H9 (cell line): Measurements from ENCODE around the gene SLC35D3. TPM values are rescaled to one million over a fixed set of nuclear protein-coding genes. Genes with fewer than 3 reads are reported as not detected.
"Not testable (repeated sequence)": the region's sequence is repeated elsewhere in the genome, so short reads cannot be mapped to it uniquely, and the experiment has no call there.

ENCODE experiments used
- DNase-seq: peaks from one replicate; pipeline ENCODE4 v3.0.0-alpha.2; 2017
- H2AFZ ChIP-seq: one replicate; pipeline ENCODE4 v1.6.1; 2013; ENCODE audit warnings: mild to moderate bottlenecking, low read length, control low read depth, moderate library complexity
- H2AK5ac ChIP-seq: 2 replicates; pipeline ENCODE4 v1.6.1; 2013; ENCODE audit warnings: low read length, control low read depth, mixed read lengths; ENCODE audit not compliant: insufficient read length
- H2BK120ac ChIP-seq: one replicate; pipeline ENCODE4 v1.6.1; 2013; ENCODE audit warnings: low read depth, mild to moderate bottlenecking, low read length, control low read depth, inconsistent platforms; ENCODE audit not compliant: poor library complexity, severe bottlenecking
- H2BK12ac ChIP-seq: 2 replicates; pipeline ENCODE4 v1.6.1; 2013; ENCODE audit warnings: low read length, control low read depth, mixed read lengths, low read depth; ENCODE audit not compliant: insufficient read length
- H2BK15ac ChIP-seq: 2 replicates; pipeline ENCODE4 v1.6.1; 2013; ENCODE audit warnings: low read depth, low read length, control low read depth
- H2BK20ac ChIP-seq: one replicate; pipeline ENCODE4 v1.6.1; 2013; ENCODE audit warnings: low read depth, mild to moderate bottlenecking, low read length, control low read depth, inconsistent platforms; ENCODE audit not compliant: poor library complexity, severe bottlenecking
- H2BK5ac ChIP-seq: 2 replicates; pipeline ENCODE4 v1.6.1; 2013; ENCODE audit warnings: low read length, control low read depth, mixed read lengths; ENCODE audit not compliant: insufficient read length
- H3K14ac ChIP-seq: 2 replicates; pipeline ENCODE4 v1.6.1; 2013; ENCODE audit warnings: low read length, control low read depth; ENCODE audit not compliant: insufficient read depth
- H3K18ac ChIP-seq: 2 replicates; pipeline ENCODE4 v1.6.1; 2013; ENCODE audit warnings: low read depth, mild to moderate bottlenecking, mixed read lengths, low read length, control low read depth; ENCODE audit not compliant: insufficient read length
- H3K23ac ChIP-seq: 2 replicates; pipeline ENCODE4 v1.6.1; 2013; ENCODE audit warnings: low read length, control low read depth, mixed read lengths, low read depth; ENCODE audit not compliant: insufficient read length
- H3K23me2 ChIP-seq: 2 replicates; pipeline ENCODE4 v1.6.1; 2013; ENCODE audit warnings: low read depth, mild to moderate bottlenecking, mixed read lengths, low read length, control low read depth; ENCODE audit not compliant: insufficient read length, poor library complexity, severe bottlenecking
- H3K27ac ChIP-seq: 2 replicates; pipeline ENCODE4 v1.5.1; 2013; ENCODE audit warnings: low read length, control low read depth, mixed read lengths, low read depth; ENCODE audit not compliant: insufficient read length
- H3K27me3 ChIP-seq: 2 replicates; pipeline ENCODE4 v1.6.1; 2013; ENCODE audit warnings: low read length, control low read depth, inconsistent platforms; ENCODE audit not compliant: insufficient read depth
- H3K4ac ChIP-seq: 2 replicates; pipeline ENCODE4 v1.6.1; 2013; ENCODE audit warnings: low read depth, mild to moderate bottlenecking, control low read depth, inconsistent platforms, low read length, moderate library complexity
- H3K4me1 ChIP-seq: 2 replicates; pipeline ENCODE4 v1.6.1; 2013; ENCODE audit warnings: low read length, control low read depth, inconsistent platforms; ENCODE audit not compliant: insufficient read depth
- H3K4me2 ChIP-seq: 2 replicates; pipeline ENCODE4 v1.6.1; 2013; ENCODE audit warnings: low read length, control low read depth, mixed read lengths; ENCODE audit not compliant: insufficient read length, insufficient read depth
- H3K56ac ChIP-seq: 2 replicates; pipeline ENCODE4 v1.6.1; 2013; ENCODE audit warnings: low read depth, mild to moderate bottlenecking, mixed read lengths, low read length, control low read depth; ENCODE audit not compliant: insufficient read length
- H3K79me1 ChIP-seq: 2 replicates; pipeline ENCODE4 v1.6.1; 2013; ENCODE audit warnings: low read depth, mild to moderate bottlenecking, moderate library complexity, low read length, control low read depth, inconsistent platforms; ENCODE audit not compliant: insufficient read depth, poor library complexity, severe bottlenecking
- H3K79me2 ChIP-seq: 2 replicates; pipeline ENCODE4 v1.6.1; 2013; ENCODE audit warnings: low read length, control low read depth, inconsistent platforms; ENCODE audit not compliant: insufficient read depth
- H3K9ac ChIP-seq: 2 replicates; pipeline ENCODE4 v1.6.1; 2013; ENCODE audit warnings: low read length, control low read depth, mixed read lengths; ENCODE audit not compliant: insufficient read length; ENCODE audit errors: extremely low read depth
- H3K9me3 ChIP-seq: one replicate; pipeline ENCODE4 v1.6.1; 2013; ENCODE audit warnings: low read depth, low read length, inconsistent platforms; ENCODE audit not compliant: control insufficient read depth
- H3T11ph ChIP-seq: one replicate; pipeline ENCODE4 v1.6.1; 2013; ENCODE audit warnings: mild to moderate bottlenecking, low read length, control low read depth, inconsistent platforms
- H4K20me1 ChIP-seq: one replicate; pipeline ENCODE4 v1.6.1; 2013; ENCODE audit not compliant: control insufficient read depth, insufficient read length, insufficient read depth
- H4K5ac ChIP-seq: 2 replicates; pipeline ENCODE4 v1.6.1; 2013; ENCODE audit warnings: low read depth, mild to moderate bottlenecking, mixed read lengths, low read length, control low read depth; ENCODE audit not compliant: insufficient read length
- H4K8ac ChIP-seq: replicated peaks from 2 replicates; pipeline ENCODE4 v1.6.1; 2013; ENCODE audit warnings: low read length, control low read depth, mixed read lengths, low read depth; ENCODE audit not compliant: insufficient read length
- H4K91ac ChIP-seq: 2 replicates; pipeline ENCODE4 v1.6.1; 2013; ENCODE audit warnings: low read depth, mild to moderate bottlenecking, moderate library complexity, mixed read lengths, low read length, control low read depth; ENCODE audit not compliant: insufficient read length
- H3K27ac Mint-ChIP-seq, 3 experiments: 2 replicates in 2 of 3; 3 replicates in 1 of 3; pipeline ENCODE4 v1.8.0; 2020 to 2021; ENCODE audit warnings: mixed read lengths in 3 of 3, mild to moderate bottlenecking in 1 of 3, moderate library complexity in 1 of 3
- H3K27me3 Mint-ChIP-seq: 2 replicates; pipeline ENCODE4 v1.8.0; 2021; ENCODE audit warnings: low read depth, mild to moderate bottlenecking, moderate library complexity, mixed read lengths
- H3K36me3 Mint-ChIP-seq, 3 experiments: 2 replicates in 2 of 3; 3 replicates in 1 of 3; pipeline ENCODE4 v1.8.0; 2020 to 2021; ENCODE audit warnings: low read depth in 3 of 3, mixed read lengths in 3 of 3; ENCODE audit not compliant: insufficient read depth in 1 of 3
- H3K4me1 Mint-ChIP-seq, 2 experiments: 2 replicates each; pipeline ENCODE4 v1.8.0; 2020; ENCODE audit warnings: mixed read lengths in 2 of 2
- H3K4me3 Mint-ChIP-seq, 2 experiments: 2 replicates in 1 of 2; 3 replicates in 1 of 2; pipeline ENCODE4 v1.8.0; 2020 to 2021; ENCODE audit warnings: mild to moderate bottlenecking in 2 of 2, mixed read lengths in 2 of 2, moderate library complexity in 1 of 2
- H3K9me3 Mint-ChIP-seq, 2 experiments: 2 replicates in 1 of 2; 3 replicates in 1 of 2; pipeline ENCODE4 v1.8.0; 2020; ENCODE audit warnings: mild to moderate bottlenecking in 2 of 2, mixed read lengths in 2 of 2, moderate library complexity in 1 of 2
- WGBS: extraction: QIAGEN DNeasy Blood & Tissue Kit; methylation state at CpG from one replicate; pipeline ENCODE4 v1.1.7; 2013; ENCODE audit warnings: missing lambda C conversion rate, low lambda C conversion rate, mixed read lengths; ENCODE audit not compliant: insufficient read length; ENCODE audit errors: extremely low coverage; 5-methylcytosine and 5-hydroxymethylcytosine counted together
- total RNA-seq: library from RNA; stranded (reverse); gene quantifications from 2 replicates; pipeline ENCODE4 v1.2.1, GENCODE V29; 2021
- TF ChIP-seq, protein P1 (sequence below): fragments of 200-600 bp; sonication (generic); conservative IDR thresholded peaks from 3 replicates; pipeline ENCODE4 v1.8.0; 2021; ENCODE audit warnings: antibody characterized with exemption, mild to moderate bottlenecking

SLC35D3 gene
- total RNA-seq, 1 experiment from 2014 or later, result 0.17 TPM

- no peak overlapping the region for H4K91ac ChIP-seq
- no peaks in the 10 kb centered on the region for H4K20me1 ChIP-seq
- H3K4ac ChIP-seq, result no peak overlapping the region
- H3K23me2 ChIP-seq, result no peaks in the 10 kb centered on the region
- H2BK120ac ChIP-seq, result no peak overlapping the region
- no peak overlapping the region for H2AK5ac ChIP-seq
- H3K4me1 Mint-ChIP-seq, result peaks cover 0 to 16% of the 10 kb centered on the region in 2 experiments
- H3K9me3 ChIP-seq, result no peaks in the 10 kb centered on the region
- H3K4me1 ChIP-seq, result no peaks in the 10 kb centered on the region; the same call in 1 of the 2 replicates
- peaks cover 6 to 13% (median 10%) of the 10 kb centered on the region in 3 experiments for H3K36me3 Mint-ChIP-seq
- H4K5ac ChIP-seq, result no peak overlapping the region
- no peak overlapping the region for H3K14ac ChIP-seq
- H3K27ac Mint-ChIP-seq, result peak overlapping the region; percentile 39 to 79 (median 64); a peak in 5 of 7 replicates
- H2BK12ac ChIP-seq, result no peak overlapping the region
- H2BK5ac ChIP-seq, result no peak overlapping the region
- no peak overlapping the region for H3K18ac ChIP-seq
- H3K27ac ChIP-seq, result no peak overlapping the region
- no peaks in the 10 kb centered on the region for H3K27me3 ChIP-seq
- no peaks in the 10 kb centered on the region for H3K79me2 ChIP-seq
- TF ChIP-seq, protein P1, sequence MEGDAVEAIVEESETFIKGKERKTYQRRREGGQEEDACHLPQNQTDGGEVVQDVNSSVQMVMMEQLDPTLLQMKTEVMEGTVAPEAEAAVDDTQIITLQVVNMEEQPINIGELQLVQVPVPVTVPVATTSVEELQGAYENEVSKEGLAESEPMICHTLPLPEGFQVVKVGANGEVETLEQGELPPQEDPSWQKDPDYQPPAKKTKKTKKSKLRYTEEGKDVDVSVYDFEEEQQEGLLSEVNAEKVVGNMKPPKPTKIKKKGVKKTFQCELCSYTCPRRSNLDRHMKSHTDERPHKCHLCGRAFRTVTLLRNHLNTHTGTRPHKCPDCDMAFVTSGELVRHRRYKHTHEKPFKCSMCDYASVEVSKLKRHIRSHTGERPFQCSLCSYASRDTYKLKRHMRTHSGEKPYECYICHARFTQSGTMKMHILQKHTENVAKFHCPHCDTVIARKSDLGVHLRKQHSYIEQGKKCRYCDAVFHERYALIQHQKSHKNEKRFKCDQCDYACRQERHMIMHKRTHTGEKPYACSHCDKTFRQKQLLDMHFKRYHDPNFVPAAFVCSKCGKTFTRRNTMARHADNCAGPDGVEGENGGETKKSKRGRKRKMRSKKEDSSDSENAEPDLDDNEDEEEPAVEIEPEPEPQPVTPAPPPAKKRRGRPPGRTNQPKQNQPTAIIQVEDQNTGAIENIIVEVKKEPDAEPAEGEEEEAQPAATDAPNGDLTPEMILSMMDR, result no peak
- H3K9me3 Mint-ChIP-seq, result peaks cover 7 to 8% of the 10 kb centered on the region in 2 experiments
- peaks cover under 1% of the 10 kb centered on the region; the same call in 1 of the 2 replicates for H3K27me3 Mint-ChIP-seq
- H2BK15ac ChIP-seq, result no peak overlapping the region
- no peak overlapping the region for H3K4me2 ChIP-seq
- H4K8ac ChIP-seq, result no peak overlapping the region
- no peak overlapping the region for H3K9ac ChIP-seq
- H3T11ph ChIP-seq, result no peak overlapping the region
- no peak overlapping the region for H2BK20ac ChIP-seq
- no peak overlapping the region for H3K56ac ChIP-seq
- no peak overlapping the region for H3K4me3 Mint-ChIP-seq
- no CpG with 5 or more reads among the region's 9 CpGs for WGBS
- no peak overlapping the region for H3K23ac ChIP-seq
- peak; percentile 45 for DNase-seq
- no peak overlapping the region for H2AFZ ChIP-seq
- H3K79me1 ChIP-seq, result no peaks in the 10 kb centered on the region
These were observed 24.9 kb downstream of the SLC35D3 start for GRCh38 chr6:136947037-136947436.

DNA sequence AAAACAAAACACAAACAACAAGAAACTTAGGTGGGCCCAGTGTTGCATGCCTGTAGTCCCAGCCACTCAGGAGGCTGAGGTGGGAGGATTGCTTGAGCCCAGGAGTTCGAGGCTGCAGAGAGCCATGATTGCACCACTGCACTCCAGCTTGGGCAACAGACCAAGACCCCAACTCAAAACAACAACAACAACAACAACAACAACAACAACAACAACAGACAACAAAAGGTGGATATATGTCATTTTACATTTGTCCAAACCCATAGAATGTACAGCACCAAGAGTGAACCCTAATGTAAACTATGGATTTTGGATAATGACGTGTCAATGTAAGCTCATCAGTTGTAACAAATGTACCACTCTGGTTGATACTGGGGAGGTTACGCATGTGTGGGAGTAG, 27.9 kb downstream of the SLC35D3 start:
- not testable (repeated sequence) for H3K4ac ChIP-seq, H4K8ac ChIP-seq, H3K9me3 ChIP-seq, H3K27ac Mint-ChIP-seq, H3K56ac ChIP-seq, H4K5ac ChIP-seq, H3K9me3 Mint-ChIP-seq, H3K4me1 ChIP-seq, DNase-seq, H4K91ac ChIP-seq, H3K23ac ChIP-seq, H3K27me3 ChIP-seq, H3K18ac ChIP-seq, H3K27me3 Mint-ChIP-seq, H3K79me1 ChIP-seq, H3K14ac ChIP-seq, H2AK5ac ChIP-seq, H2BK5ac ChIP-seq, H2BK15ac ChIP-seq, H2AFZ ChIP-seq, H3K79me2 ChIP-seq, H3T11ph ChIP-seq, H3K9ac ChIP-seq, H3K27ac ChIP-seq, H3K4me2 ChIP-seq, H3K23me2 ChIP-seq, H2BK20ac ChIP-seq, H3K4me3 Mint-ChIP-seq, H2BK120ac ChIP-seq, H2BK12ac ChIP-seq, H4K20me1 ChIP-seq
- WGBS, result no CpG with 5 or more reads among the region's 3 CpGs
- peaks cover 6 to 13% (median 10%) of the 10 kb centered on the region in 3 experiments for H3K36me3 Mint-ChIP-seq
- peaks cover 7 to 27% of the 10 kb centered on the region in 2 experiments for H3K4me1 Mint-ChIP-seq
